T follicular helper cell (primary cell): ENCODE results near the gene PPP1CB.
A peak's percentile ranks its signal among the peaks of the same experiment; 100 is the strongest.
"Not testable (repeated sequence)": the region's sequence is repeated elsewhere in the genome, so short reads cannot be mapped to it uniquely, and the experiment has no call there.

ENCODE experiments used
- DNase-seq: peaks from one replicate; pipeline ENCODE4 v3.0.0-alpha.2; 2020; ENCODE audit warnings: low read depth
- total RNA-seq, 2 experiments: gene quantifications; one replicate each; lab custom pipeline; 2026; lab: John Stamatoyannopoulos, UW

PPP1CB gene
- 225 to 231 reads per million in 2 experiments for total RNA-seq

- peak; percentile 96 for DNase-seq
These were observed at the start of gene PPP1CB for GRCh38 chr2:28751252-28751955. Gene PPP1CB, plus strand, starts transcription at chr2:28751830. Its CDS starts 295 bp downstream, at chr2:28752125.

- no peak for DNase-seq
These were observed 49.2 kb upstream of the PPP1CB start for GRCh38 chr2:28702415-28702861.

DNA sequence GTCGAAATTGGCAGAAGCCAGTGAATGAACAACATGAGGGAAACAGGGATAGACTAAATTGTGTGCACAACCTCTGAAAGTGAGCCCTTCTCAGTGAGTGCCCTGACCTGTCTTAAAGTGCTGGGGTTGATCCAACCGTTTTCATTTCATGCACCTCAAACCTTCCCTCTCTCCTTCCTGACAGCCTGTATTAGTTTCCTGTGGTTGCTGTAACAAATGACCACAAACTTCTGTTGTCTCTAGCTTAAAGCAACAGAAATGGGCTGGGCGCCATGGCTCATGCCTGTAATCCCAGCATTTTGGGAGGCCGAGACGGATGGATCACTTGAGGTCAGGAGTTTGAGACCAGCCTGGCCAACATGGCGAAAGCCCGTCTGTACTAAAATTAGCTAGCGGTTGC lies 48.8 kb upstream of the PPP1CB start:
- no peak for DNase-seq

GRCh38 chr2:28704621-28705020 lies 47.0 kb upstream of the PPP1CB start:
- DNase-seq: no peak

GRCh38 chr2:28705751-28706440 lies 45.7 kb upstream of the PPP1CB start:
- DNase-seq: no peak

DNA sequence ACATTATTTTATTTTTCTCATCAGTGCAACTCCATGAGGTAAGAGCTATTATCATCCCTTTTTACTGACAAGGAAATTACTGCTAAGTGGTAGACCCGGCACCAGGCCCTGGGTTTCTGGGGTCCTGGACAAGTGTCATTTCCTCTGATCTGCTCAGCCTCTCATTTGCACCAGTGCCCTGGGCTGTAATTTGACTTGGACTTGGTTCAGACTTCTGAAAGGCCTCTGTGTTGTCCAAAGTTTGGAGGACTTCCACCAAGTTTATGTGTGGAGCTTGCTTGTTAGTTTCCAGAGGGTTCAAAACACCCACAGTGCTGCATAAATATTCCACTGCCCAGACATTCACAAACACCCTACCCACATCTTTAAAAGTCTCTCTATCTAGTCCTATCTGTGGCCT lies 44.0 kb upstream of the PPP1CB start:
- no peak for DNase-seq

DNA sequence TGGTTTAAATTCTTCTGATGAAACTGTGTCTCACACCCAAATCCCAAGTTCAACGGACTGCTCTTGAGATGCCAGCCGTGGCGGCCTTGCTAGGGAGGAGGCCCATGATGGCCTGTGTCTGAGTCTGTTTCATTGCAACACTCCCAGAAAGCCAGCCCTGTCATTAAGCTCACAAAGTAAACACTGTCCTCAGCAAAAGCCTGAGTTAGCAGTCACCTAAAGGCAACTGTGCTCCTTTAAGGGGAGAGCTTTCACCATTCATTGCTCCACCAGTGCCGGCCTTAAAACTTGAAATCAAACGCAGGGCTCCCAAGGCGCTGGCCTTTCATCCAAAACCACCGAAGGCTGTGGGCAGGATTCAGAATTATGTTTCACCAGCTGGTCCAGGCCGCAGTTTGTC lies 42.5 kb upstream of the PPP1CB start:
- no peak for DNase-seq

GRCh38 chr2:28710545-28710944 lies 41.1 kb upstream of the PPP1CB start:
- DNase-seq: no peak

- no peak for DNase-seq
These were observed 37.9 kb upstream of the PPP1CB start for GRCh38 chr2:28713577-28714298.

GRCh38 chr2:28716265-28716865 lies 35.3 kb upstream of the PPP1CB start:
- no peak for DNase-seq

DNA sequence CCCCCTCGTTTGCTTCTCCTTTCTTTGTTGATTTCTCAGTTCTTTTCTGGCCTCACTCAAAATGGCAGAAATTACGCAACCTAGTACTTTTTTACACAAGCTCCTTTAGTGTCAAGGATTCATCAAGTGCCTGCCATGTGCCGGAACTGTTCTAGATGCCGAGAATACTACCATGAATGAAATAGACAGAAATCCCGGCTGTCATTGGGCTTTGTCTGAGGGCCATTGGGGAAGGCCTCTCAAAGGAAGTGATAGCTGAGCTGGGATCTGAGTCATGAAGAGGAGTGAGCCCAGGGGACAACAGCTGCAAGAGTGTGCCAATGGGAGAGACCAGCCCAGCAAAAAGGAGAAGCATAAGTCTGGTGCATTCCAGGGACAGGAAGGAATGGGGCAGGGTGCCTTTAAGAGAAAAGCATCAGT lies 34.3 kb upstream of the PPP1CB start:
- no peak for DNase-seq

DNA sequence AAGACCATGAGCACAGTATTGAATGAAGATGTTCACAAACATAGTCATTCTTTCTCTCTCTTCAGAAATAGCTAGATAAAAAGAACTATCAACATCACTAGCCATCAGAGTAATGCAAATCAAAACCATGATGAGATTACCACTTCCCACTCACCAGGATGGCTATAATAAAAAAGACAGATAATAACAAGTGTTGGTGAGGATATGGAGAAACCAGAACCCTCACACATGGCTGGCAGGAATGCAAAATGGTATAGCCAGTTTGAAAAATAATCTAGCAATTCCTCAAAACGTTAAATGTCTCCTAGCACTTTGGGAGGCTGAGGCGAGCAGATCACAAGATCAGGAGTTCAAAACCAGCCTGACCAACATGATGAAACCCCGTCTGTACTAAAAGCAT lies 31.3 kb upstream of the PPP1CB start:
- no peak for DNase-seq

- no peak for DNase-seq
These were observed 29.9 kb upstream of the PPP1CB start for GRCh38 chr2:28721601-28722191.

- no peak for DNase-seq
These were observed 26.5 kb upstream of the PPP1CB start for GRCh38 chr2:28725021-28725711.

DNA sequence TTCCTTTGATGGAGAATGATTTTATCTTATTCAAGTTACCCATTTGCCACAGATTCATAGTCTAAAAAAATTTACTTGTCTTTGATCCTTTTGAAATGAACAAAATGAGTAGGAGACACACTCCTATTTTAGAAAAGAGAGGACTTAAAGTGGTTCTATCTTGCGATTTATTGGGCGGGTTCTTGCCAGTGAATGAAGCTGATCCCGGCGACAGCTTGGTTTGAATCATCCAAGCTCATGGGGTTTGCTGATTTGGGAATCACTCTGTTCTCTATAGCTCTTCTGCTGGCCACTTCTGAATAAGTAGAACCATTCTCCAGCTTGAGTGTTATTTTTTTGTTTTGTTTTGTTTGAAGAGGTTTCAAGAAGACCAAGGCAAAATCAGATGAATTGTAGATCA lies 25.5 kb upstream of the PPP1CB start:
- no peak for DNase-seq

GRCh38 chr2:28729698-28730097 lies 21.9 kb upstream of the PPP1CB start:
- DNase-seq: no peak

GRCh38 chr2:28730641-28731146 lies 20.9 kb upstream of the PPP1CB start:
- no peak for DNase-seq

DNA sequence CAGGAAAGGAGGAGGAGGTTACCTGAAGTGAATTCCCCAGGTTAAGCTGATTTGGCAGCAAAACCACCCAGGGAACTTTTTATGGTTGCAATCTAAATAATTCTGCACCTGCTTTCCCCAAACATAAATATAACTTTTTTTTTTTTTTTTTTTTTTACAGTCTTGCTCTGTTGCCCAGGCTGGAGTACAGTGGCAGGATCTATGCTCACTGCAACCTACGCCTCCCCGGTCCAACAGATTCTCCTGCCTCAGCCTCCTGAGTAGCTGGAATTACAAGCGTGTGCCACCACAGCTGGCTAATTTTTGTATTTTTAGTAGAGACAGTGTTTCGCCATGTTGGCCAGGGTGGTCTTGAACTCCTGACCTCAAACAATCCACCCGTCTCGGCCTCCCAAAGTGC lies 16.1 kb upstream of the PPP1CB start:
- no peak for DNase-seq

- no peak for DNase-seq
These were observed 15.6 kb upstream of the PPP1CB start for GRCh38 chr2:28736034-28736433.

DNA sequence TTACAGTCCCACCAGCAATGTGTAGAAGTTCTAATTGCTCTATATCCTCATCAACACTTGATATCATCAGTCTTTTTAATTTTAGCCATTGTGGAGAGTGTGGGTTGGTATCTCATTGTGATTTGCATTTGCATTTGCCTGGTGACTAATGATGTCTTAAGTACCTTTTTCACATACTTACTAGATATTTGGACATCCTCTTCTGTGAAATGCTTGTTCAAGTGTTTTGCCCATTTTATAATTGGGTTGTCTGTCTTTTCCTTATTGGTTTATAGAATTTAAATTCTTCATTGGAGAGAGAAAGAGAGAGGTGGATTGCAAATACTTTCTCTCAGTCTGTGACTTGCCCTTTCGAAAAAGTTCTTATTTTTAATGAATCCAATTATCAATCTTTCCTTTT lies 14.0 kb upstream of the PPP1CB start:
- DNase-seq: no peak

- DNase-seq: not testable (repeated sequence)
These were observed 9.0 kb upstream of the PPP1CB start for GRCh38 chr2:28742619-28743018.
